GM19023 (cell line): ENCODE data around the gene TMEM179.

Source experiments
- ATAC-seq: cut with Tn5 transposase; IDR thresholded peaks from one replicate; pipeline ENCODE4 v1.9.1; 2021; ENCODE audit warnings: mild to moderate bottlenecking, moderate library complexity; ENCODE audit not compliant: unreplicated experiment

TMEM179 gene

GRCh38 chr14:104547310-104547997 is 57.1 kb downstream of the TMEM179 start:
- ATAC-seq: no peak

GRCh38 chr14:104546591-104547309 is 57.8 kb downstream of the TMEM179 start:
- ATAC-seq: no peak

GRCh38 chr14:104545942-104546501 is 58.5 kb downstream of the TMEM179 start:
- ATAC-seq: no peak

- ATAC-seq: no peak
These were observed 59.2 kb downstream of the TMEM179 start for GRCh38 chr14:104545151-104545941.

GRCh38 chr14:104544362-104544961 is 60.1 kb downstream of the TMEM179 start:
- ATAC-seq: no peak

- no peak for ATAC-seq
These were observed 61.4 kb downstream of the TMEM179 start for GRCh38 chr14:104542871-104543830.

GRCh38 chr14:104541905-104542465 is 62.6 kb downstream of the TMEM179 start:
- ATAC-seq: no peak
